HG03135 (cell line): ENCODE data around the gene NRCAM.

Experiments
- ATAC-seq: cut with Tn5 transposase; IDR thresholded peaks from one replicate; pipeline ENCODE4 v1.9.1; 2021; ENCODE audit warnings: mild to moderate bottlenecking, moderate library complexity; ENCODE audit not compliant: unreplicated experiment

NRCAM gene

DNA sequence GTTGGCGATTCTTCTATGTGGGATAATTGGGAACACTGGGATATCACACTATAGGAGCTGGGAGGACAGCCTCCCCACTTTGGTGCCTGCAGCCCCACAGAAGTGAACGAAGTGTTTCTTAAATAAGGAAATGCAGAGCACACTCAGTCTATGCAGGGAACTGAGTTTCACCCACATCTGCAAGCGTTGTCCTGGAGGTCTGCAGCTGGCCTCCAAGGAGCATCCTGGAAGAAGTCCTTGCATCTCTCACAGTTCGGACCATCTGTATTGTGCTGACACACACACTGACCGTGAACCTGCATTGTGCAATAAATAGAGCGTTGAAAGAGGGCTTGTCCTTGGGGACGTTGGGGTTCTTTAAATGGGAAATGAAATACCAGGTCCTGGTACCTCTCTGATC, 351.9 kb downstream of the NRCAM start:
- no peak for ATAC-seq

DNA sequence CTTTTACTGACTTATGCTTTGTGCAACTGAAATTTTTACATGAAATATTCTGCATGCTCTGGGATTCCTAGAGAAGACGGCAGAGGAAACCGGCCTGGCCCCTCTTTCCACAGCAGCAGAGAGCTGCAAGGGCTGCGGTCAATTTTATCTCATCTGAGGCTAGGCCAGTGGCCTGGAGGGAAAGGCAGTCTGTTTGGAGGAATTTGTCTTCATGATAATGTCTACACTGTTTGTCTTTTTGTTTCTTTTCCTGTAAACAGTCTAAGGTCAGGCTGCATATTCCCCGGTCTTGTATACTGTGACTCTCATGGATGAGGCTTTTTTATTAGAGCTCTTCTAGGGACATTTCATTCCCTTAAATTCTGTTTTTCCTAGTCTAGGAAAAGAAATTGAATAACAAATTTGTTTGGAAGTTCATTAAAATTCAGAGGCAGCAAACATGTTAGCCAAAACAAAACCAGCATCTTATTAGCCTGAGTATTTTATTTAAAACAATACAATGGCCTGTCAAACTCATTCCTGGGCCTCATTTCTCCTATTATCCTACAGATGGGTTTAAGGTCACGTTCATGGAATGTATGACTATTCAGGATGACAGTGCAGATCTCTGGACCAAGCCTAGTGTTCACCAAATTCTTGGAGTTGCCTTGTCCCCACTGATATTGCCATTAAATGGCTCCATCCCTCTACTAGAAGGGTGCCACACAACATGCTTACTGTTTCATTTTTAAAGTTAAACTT, 352.5 kb downstream of the NRCAM start:
- ATAC-seq = no peak

DNA sequence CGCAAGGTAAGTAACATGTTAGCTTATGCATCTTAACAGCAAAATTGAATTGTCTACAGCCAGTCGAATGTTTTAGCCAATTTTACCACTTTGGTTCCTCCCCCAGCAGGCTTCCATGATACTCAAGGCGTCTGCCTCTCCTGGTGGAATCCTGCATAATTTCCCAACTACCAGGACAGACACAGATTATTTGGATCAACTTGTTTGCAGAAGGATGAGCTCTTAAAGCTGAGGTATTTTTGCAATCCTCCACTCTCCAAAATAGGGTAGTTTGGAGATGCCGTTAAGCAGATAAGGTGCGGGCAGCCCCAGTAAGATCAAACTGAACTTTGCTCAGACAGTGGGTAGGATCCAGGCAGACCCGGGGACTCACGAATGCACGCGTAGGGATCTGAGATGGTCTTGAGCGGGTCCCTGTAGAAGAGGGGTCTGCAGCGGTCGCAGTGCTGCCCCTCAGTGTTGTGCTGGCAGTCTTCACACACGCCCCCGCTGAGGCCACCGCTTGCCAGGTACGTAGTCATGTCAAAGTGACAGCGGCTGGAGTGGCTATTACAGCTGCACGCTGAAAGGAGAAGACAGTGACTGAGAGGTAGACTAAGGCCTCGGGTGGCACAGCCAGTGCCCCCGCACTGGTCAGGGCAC, 353.4 kb downstream of the NRCAM start:
- no peak for ATAC-seq

DNA sequence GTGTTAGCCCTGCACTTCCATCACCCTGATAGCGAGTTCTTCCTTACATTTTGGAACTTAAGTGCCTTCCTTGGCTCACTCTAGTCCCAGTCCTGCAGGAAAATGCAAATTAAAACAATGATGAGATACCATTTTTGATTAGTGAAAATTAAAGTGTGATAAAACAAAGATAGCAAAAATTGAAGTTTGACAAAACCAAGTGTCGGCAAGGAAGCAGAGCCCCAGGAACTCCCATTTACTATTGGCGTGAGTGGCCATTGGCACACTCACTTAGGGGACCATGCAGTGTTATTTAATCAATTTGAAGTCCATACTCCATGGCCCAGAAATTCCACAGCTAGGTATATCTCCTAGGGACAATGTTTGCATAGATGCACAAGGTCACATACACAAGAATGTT, 354.5 kb downstream of the NRCAM start:
- no peak for ATAC-seq

DNA sequence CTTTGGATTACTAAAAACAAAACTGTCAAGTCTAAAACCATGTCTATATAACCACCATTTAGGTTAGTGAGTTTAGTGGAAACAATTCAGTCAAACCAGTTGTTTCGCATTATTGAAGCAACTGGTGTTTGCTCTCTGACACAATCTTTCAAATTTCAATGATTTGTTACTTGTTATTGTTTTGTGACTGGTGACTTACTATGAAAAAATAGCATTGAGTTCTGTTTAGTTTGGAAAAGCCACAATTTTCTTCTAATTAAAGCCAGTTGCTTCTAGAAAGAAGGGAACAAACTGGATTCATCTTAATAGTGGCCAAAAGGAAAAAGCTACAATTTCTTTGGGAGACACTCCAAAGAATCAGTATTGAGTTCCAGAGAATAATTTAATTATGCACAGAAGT, 356.5 kb downstream of the NRCAM start:
- no peak for ATAC-seq

DNA sequence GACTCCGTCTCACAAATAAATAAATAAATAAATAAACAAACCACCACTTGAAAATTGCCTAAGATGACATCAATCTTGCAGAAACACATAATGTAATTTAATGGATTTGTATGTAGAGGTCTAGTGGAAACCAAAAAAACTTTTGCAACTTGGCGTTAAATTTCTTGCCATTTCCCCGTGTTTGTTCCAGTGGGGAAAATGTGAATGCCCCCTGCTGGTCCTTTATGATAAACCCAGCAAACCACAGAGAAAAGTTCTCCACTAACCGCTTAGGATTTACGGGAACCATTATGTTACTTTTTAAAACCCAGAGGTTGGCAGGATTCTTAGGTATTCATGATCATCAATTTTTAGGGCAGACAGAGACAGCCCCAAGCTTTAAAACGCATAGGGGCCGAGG, 358.5 kb downstream of the NRCAM start:
- no peak for ATAC-seq
